DMS 273 (cell line): Measurements from ENCODE around the gene ERG28.
"Not testable (repeated sequence)": the region's sequence is repeated elsewhere in the genome, so short reads cannot be mapped to it uniquely, and the experiment has no call there.

ENCODE experiments used
- DNase-seq: peaks from one replicate; lab custom pipeline; 2025; ENCODE audit not compliant: unreplicated experiment; lab: John Stamatoyannopoulos, UW

ERG28 gene, protein sequence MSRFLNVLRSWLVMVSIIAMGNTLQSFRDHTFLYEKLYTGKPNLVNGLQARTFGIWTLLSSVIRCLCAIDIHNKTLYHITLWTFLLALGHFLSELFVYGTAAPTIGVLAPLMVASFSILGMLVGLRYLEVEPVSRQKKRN

DNA sequence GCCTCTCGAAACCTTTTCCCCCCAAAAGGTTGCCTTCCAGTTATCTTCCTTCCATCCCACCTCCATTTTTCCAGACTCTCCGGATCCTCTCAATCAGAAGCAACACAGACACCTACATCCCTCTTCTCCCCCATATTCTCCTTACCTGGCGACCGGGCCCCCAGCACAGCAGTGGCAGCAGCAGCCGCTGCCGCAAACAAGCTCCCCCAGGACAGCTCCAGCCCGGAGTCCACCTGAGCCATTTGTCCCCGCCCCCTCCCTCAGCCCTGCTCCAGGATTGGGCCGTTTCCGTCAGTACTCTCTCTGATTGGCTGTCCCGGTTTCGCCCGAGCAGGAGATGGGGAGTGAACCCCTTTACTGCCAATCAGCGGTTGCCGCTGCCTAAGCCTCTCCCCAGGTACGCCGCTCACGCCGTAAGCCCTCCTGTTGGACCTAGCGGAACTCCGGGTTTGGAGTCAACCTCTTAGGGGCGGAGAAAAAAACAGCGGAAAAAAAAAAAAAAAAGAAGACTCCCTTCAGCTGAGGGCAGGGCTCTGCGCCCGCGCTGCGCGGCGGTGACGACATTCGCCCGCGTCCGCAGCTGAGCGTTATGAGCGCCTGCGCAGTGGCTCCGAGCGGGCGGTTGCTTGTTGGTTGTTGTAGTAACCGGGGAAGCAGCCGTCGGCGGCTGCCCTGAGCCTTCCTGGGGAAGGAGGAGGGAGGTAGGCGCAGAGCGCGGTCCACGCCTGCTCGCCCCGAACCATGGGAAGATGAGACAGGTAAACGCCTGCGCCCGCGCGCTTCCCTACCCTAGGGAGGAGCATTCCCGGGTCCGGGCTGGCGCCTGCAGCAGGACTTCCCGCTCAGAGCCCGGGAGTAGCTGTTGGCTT is at the start of gene ERG28, which contains the start of gene TTLL5:
TSS of gene ERG28 (minus strand) at position 247 of the 869 bp plus-strand sequence. CDS start 3,374 bp downstream, outside the sequence.
TSS of gene TTLL5 (plus strand) at position 617 of the 869 bp plus-strand sequence. CDS start 1,904 bp downstream, outside the sequence.
- peak; percentile 99 for DNase-seq

DNA sequence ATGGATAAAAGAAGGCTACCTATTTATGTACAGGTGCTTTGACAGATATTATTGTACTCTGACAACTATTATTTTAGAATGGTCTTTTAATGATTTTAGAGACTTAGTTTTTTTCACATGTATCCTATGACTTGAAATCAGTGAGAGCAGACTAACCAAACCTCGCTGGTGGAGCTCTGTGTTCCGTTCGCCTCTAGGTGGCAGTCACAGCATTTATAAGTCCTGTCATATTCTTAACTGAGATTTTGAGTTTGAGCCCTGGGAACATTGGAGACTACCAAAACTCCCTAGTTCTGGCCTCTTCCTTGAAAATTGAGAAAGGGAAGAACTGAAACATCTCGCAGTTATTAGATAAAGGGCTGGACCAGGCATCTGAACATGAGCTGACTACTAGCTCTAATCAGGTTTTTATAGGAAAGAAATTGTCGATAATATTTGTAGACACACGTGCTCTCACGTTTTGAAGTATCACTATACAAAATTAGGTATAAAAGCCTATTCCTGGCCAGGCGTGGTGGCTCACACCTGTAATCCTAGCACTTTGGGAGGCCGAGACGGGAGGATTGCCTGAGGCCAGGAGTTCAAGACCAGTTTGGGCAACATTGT is 48.6 kb upstream of the ERG28 start:
- peak; percentile 84 for DNase-seq

DNA sequence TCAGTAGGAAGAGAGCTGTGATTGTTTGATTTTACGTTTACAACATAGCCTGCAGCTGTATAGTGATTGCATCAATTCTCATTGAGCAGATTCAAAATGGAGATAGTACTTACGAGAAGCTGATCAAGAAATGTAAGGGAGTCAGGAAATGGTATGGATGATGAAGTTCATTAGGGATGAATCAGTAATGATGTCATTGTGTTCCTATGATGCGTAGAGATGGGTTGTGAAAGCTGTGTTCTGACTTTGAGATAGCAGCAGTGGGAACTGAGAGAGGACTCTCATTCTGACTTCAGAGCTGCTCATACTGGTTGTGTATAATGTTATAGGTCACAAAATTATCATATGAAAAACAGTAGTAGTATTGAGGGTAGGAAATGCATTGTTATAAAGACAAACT is 44.3 kb upstream of the ERG28 start:
- DNase-seq, result no peak

DNA sequence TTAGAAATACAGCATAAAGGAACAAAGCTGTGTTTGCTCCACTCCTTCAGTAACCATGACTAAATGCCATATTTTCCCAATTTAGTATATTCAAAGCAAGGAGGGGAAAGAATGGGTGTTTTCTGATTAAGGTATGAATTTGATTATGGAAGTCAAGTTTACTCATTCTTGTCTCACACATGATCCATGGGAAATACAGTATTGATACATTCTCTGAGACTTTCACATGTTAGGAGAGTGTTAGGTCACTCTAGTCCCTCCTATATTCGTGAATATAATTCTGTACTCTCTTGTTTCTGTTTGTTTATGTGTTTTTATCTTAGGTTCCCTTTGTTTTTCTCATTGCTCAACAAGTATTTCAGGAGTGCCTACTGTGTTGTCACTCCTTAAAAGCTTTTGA is 42.8 kb upstream of the ERG28 start:
- no peak for DNase-seq

DNA sequence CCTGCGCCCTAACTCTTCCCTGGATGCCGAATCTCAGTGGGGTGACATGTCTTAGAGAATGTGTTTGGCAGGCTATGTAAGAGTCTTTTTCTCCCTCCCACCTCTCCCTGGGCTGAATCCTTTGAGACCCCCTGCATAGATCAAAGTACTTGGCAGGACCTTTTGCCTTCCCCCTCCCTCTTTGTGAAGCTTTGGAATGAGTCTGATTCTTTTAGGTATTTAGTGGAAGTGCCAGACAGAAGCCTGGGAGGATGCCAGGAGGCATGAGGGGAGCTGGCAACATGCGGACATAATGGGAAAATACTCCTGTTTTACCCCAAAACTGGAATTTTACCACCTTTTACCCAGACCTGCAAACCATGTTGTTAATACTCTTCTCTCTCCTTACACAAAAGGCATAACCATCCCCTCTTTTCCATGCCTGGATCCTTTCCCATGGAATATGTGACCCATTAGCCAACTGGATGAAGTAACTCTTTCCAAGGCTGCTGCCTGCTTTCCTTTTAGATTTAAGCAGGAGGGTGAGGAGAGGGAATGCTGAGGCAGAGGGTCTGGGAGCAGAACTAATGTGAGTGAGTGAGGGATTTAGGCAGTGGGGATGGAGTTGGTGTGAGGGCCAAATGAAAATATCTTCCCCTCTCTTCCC is 42.1 kb upstream of the ERG28 start:
- no peak for DNase-seq

DNA sequence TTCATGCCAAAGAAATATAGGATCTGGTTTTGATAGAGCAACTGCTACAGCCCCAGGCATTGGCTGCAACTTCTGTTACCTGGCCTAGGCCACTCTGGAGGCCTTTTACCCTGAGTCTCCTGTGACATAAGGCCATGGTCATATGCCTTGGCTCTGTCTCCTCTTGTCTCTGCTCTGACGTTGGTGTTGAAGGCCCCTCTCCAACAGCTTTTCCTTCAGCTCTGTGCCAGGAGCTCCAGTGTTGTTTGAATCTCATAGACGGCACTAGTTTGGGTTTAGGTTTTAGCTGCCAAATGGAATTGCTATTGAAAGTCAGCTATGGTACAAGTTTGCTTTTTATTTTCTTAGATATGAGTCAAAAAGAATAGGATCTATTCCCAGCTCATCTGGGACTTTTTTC is 41.4 kb upstream of the ERG28 start:
- no peak for DNase-seq

DNA sequence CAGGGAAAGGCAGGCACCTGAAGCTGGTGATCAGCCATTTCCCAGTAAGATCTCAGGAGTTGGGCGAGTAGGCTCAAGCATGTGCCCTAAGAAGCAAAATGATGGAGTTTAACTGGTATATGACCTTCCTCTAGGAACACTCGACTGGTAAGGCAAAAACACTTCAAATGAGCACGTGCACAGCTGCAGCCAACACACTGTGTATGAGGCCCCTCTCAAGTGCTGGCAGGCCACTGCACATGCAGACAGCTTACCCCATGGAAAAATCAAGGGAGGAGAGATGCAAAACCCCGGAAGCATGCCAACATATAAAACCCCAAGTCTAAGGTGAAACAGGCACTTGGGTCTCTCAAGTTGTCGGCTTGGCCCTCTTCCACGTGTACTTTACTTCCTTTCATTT is 39.6 kb upstream of the ERG28 start:
- no peak for DNase-seq

DNA sequence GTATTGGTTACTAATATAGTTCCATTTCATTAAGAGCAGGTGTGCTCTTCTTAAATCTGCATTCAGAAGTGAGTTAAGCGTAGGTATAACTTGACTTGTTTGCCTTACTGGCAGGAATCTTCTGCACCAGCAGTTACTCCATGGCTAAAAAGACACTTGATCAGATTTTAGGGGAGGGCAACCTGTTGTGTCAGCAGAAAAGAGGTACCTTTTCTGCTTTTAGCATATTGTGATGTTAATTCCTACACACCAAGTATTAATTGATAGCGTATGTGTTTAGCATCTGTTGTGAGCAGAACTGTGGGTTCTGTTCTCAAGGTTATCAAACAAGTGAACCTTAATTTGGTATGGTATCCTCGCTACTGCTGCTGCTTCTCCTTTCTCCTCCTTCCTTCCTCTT is 38.7 kb upstream of the ERG28 start:
- DNase-seq, result no peak

DNA sequence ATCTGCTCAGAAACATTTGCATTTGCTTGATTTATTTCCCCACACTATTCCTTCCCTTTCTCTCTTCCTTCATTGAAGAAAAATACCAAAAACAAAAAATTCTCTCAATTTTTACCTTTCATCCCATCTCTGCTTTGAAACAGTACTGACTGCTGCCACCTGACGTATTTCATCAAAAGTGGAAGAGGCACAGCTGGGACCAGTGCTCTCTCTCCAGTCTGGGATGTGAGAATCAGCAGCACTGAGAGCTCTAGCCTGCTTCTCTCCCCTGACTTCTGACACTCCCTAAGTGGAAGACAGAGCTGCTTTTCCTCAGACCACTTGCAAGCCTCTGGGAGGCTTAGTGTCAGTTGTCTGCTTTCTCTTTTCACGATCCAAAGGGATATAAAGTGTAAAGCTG is 37.2 kb upstream of the ERG28 start:
- no peak for DNase-seq

DNA sequence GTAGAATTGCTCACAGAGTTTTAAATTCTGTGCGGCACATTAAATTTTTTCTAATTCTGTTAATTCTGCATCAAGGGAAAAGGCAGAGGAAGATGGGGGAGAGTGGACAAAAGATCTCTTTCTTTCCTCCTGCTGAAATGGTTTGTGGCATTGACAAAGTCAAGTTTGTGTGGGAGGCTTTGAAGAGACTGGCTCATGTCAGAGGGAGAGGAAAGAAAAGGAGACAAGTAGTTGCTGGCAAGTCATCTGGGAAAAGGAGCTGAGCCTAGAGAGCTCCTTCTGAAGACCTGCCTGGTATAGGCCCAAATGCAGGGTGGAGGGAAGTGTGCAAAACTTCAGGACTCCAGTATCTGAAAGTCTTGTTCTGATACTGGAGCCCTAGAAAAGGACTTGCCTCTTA is 36.7 kb upstream of the ERG28 start:
- DNase-seq, result no peak

DNA sequence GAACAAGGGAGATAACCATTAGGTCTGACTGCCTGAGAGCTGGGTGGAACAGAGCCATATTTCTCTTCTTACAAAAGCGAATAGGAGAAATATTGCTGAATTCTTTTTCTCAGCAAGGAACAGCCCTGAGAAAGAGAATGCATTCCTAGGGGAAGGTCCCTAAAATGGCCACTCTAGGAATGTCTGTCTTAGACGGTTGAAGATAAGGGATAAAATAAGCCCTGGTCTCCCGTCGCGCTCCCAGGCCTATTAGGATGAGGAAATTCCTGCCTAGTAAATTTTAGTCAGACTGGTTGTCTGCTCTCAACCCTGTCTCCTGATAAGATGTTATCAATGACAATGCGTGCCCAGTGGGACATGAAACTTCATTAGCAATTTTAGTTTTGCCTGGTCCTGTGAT is 34.3 kb upstream of the ERG28 start:
- DNase-seq, result not testable (repeated sequence)

DNA sequence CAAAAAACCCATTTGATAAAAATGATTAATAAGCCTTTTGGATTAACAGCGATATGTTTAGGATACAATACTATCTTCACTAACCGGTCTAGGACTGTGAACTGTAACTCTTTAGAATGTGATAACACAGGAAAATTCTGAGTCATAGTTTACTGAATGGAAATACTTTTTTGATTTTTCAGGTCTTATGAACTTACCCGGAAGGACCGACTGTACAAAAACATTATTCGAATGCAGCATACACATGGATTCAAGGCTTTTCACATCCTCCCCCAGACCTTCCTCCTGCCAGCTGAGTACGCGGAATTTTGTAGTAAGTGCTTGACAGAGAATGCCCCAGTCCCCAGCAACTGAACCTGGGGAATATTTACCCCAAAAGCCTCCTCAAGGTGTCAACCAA is 29.3 kb upstream of the ERG28 start:
- no peak for DNase-seq

DNA sequence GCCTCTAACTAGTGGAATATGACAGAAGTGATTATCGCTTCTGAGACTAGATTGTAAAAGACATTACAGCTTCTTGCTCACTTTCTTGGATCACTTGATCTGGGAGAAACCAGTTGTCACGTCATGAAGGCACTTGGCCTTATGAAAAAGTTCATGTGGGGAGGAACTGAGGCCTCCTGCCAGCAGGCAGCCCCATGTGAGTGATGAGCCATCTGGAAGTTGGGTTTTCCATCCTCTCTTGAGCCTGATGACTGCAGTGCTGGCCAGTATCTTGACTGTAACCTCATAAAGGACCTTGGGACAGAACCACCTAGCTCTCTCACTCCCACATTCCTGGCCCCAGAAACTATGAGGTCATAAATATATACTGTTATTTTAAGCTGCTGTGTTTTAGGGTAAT is 28.3 kb upstream of the ERG28 start:
- peak; percentile 3 for DNase-seq

DNA sequence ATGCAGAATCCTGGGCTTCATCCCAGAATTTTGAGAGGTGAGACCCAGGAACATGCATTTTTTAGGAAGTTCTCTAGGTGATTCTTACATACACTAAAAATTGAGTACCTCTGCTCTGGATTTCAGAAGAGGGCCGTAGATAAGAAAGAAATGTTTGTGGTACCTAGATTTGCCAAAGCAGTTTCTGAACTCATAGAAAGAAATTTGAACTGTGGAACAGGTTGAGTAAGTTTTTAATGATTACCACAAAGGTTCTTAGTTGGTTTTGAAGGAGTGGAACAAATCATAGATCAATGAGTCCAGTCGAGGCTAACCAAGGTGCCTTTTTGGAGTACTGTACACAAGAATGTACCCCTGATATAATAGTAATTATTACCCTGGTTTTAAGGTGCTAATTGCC is 25.2 kb upstream of the ERG28 start:
- DNase-seq, result no peak

DNA sequence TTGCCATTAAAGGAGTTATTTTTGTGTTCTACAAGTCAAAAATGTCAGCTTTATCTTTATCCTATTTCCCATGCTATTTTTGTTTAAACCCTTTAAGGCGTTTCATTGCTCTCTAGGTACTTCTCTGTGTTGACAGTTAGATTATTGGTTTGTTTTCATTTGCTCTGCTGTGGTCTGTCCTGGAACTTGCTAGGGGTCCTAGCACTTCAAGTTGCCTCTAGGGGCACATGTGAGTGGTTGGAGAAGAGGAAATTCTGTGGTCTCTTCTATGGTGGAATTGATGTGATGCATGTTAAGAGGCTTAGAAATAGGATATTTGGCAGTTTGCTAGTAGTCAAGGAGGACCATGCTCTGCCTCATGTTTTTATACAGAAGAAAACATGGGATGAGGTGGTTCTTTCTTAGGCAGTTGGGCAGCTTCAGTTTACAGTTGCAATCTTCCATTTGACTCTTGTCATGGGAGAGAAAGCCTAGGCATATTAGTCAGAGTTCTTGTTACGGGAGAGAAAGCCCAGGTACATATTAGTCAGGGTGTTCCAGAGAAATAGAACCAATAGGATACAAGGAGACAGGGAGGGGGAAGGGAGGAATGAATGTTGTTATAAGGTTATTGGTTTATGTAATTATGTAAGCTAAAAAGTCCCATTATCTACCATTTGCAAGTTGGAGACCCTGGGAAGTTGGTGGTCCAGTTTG is 14.7 kb upstream of the ERG28 start:
- no peak for DNase-seq

DNA sequence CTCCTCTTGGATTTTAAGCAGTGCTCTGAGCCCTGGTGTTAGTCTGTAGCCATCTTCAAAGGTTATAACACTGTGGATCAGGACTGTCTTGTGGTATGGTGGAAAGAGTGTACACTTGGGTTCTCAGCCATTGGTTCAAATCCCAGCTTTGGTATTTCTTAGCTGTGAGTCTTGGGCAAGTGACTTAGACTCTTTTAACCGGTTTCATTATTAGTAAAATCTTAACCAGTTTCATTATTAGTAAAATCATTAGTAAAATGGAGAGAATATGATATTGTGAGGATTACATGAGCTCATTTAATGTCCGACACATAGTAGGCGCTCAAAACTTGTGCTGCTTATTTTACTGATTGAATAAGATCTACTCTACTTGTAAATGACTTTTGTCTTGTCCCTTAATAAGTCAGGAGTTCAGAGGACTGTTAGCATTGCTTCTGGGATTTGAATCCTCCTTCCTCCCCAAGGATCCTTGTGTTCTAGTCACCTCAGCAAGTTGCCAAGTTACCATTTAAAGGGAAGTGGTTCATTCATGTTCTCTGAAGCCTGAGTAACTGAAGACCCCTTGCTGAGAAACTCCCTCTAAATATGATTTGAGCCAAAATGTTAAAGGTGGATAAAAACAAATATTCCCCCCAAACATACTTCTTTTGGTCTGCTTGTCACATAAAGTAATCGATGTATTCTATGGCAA is 12.8 kb upstream of the ERG28 start:
- no peak for DNase-seq

DNA sequence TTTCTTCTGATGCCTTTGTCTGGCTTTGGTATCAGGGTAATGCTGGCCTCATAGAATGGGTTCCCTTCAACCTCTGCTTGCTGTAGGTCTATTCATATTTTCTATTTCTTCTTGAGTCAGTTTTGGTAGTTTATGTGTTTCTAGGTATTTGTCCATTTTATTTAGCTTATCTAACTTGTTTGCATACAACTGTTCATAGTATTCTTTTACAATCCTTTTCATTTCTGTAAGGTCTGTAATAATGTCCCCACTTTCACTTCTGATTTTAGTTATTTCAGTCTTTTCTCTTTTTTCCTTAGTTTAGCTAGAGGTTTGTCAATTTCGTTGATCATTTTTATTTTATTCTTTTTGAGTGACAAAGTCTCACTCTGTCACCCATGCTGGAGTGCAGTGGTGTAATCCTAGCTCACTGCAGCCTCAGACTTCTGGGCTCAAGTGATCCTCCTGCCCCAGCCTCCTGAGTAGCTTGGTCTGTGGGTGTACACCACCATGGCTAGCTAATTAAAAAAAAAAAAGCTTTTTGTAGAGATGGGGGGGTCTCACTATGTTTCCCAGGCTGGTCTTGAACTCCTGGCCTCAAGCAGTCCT is 12.0 kb upstream of the ERG28 start:
- no peak for DNase-seq

DNA sequence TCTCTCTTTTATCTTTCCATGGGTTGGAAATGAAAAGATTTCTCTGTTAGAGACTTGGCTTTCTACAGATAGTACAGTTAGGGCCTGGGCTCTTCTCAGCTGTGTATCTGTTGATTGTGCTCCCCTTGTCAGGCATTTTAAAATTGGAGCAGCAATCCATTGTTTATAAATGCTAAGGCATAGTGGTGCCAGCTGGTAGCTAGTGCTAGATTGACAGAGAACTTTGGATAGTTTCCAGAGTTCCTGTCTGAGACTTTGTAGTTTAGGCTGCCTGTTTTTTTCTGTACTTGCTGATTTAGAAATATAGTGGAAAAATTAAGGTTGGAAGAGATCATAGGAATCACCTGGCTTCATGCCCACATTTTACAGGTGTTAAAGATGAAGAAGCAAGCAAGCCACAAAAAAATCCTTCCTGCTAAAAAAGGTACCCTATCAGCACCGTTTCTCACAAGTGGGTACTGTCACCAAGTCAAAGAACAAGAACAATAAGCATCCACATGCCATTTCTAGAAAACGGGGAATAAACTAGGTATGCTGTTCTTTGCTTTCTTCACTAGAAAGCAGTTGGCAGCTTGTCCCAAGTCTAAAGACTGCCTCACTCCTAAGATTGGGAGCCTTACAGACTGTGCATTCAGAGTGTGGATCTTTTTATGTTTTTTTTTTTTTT is 6.6 kb upstream of the ERG28 start:
- DNase-seq, result peak; percentile 48

DNA sequence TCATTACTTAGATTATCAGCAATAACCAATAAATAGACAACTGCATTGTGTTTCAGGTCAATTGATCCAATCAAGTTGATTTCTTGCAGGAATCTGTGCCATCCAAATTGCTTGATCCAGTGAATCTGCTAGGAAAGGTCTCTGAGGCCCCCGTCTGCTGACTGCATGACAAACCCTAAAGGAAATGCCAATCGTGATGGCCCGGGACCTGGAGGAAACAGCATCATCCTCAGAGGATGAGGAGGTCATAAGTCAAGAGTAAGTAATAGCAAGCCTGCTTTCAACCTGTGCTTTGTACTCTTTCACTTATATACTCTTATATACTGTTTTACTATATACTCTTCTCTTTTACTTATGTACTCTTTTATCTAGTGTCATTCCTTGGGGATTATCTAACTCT is 2.3 kb upstream of the ERG28 start:
- DNase-seq, result no peak

DNA sequence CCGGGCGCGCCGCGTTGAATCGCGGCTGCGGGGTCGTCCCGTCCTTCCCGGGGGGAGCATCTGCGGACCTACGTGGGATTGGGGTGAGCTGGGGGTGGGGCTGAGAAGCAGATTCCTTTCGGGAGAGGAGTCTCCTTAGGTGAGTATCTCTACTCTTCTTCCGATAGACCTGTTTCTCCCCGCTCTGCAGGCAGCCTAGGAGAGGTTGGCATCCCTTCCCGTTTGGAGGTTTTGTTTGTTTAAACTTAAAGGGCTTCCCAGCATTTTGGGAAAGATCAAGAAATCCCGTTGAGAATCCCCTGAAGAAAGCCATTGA is 781 bp upstream of the ERG28 start:
- DNase-seq, result no peak
